KBM-7 (cell line): ENCODE data around the gene GPX5.
"Not testable (repeated sequence)": the region's sequence is repeated elsewhere in the genome, so short reads cannot be mapped to it uniquely, and the experiment has no call there.

Experiments
- DNase-seq: peaks from one replicate; pipeline ENCODE4 v3.0.0-alpha.2; 2015
- in situ Hi-C: fragments of 300-500 bp; cut with MboI; formaldehyde crosslinking; loops from 2 replicates; pipeline ENCODE4 v1.14.3; 2020; ENCODE audit warnings: low sequenced_read_pairs, low pct_unique_long_range_greater_than_20kb, mixed read lengths

Gene GPX5

GRCh38 chr6:28525496-28526039 lies at the start of gene GPX5:
TSS of gene GPX5 (plus strand) at chr6:28525881. CDS start at chr6:28526014, 133 bp downstream.
- in situ Hi-C loops, result no loop called here
- peak; percentile 53 for DNase-seq

- DNase-seq, result no peak
- in situ Hi-C loops, result no loop called here
Measured at GRCh38 chr6:28478518-28478917, 47.2 kb upstream of the GPX5 start.

GRCh38 chr6:28480253-28480932 lies 45.3 kb upstream of the GPX5 start:
- DNase-seq, result no peak
- in situ Hi-C loops, result no loop called here

GRCh38 chr6:28485482-28485881 lies 40.2 kb upstream of the GPX5 start:
- in situ Hi-C loops, result no loop called here
- peak; percentile 32 for DNase-seq

GRCh38 chr6:28486533-28486932 lies 39.1 kb upstream of the GPX5 start:
- in situ Hi-C loops, result no loop called here

GRCh38 chr6:28486988-28487742 lies 38.5 kb upstream of the GPX5 start:
- in situ Hi-C loops, result no loop called here
- no peak for DNase-seq

More at GRCh38 chr6:28486533-28486932, 39.1 kb upstream of the GPX5 start:
- no peak for DNase-seq

GRCh38 chr6:28488916-28489365 lies 36.7 kb upstream of the GPX5 start:
- in situ Hi-C loops, result no loop called here
- DNase-seq, result no peak

- no peak for DNase-seq
- in situ Hi-C loops, result no loop called here
Measured at GRCh38 chr6:28489366-28490204, 36.1 kb upstream of the GPX5 start.

- DNase-seq, result no peak
- in situ Hi-C loops, result no loop called here
Measured at GRCh38 chr6:28490205-28490890, 35.3 kb upstream of the GPX5 start.

- no peak for DNase-seq
- in situ Hi-C loops, result no loop called here
Measured at GRCh38 chr6:28491984-28492317, 33.7 kb upstream of the GPX5 start.

GRCh38 chr6:28496099-28496779 lies 29.4 kb upstream of the GPX5 start:
- in situ Hi-C loops, result no loop called here
- peak; percentile 38 for DNase-seq

GRCh38 chr6:28497306-28497705 lies 28.4 kb upstream of the GPX5 start:
- no peak for DNase-seq
- in situ Hi-C loops, result no loop called here

- in situ Hi-C loops, result no loop called here
- no peak for DNase-seq
Measured at GRCh38 chr6:28497893-28498292, 27.8 kb upstream of the GPX5 start.

GRCh38 chr6:28501259-28501658 lies 24.4 kb upstream of the GPX5 start:
- DNase-seq, result no peak
- in situ Hi-C loops, result no loop called here

GRCh38 chr6:28502136-28502535 lies 23.5 kb upstream of the GPX5 start:
- DNase-seq, result not testable (repeated sequence)

GRCh38 chr6:28502709-28503305 lies 22.9 kb upstream of the GPX5 start:
- in situ Hi-C loops, result not testable (repeated sequence)

More at GRCh38 chr6:28502136-28502535, 23.5 kb upstream of the GPX5 start:
- in situ Hi-C loops, result not testable (repeated sequence)

GRCh38 chr6:28505733-28506132 lies 19.9 kb upstream of the GPX5 start:
- DNase-seq, result no peak
- in situ Hi-C loops, result no loop called here

More at GRCh38 chr6:28502709-28503305, 22.9 kb upstream of the GPX5 start:
- DNase-seq, result not testable (repeated sequence)
